PFSK-1 (cell line): ENCODE results near the gene PPP1R3D.

Experiments
- FOXP2 ChIP-seq: optimal IDR thresholded peaks from 2 replicates; pipeline ENCODE3; 2011; ENCODE audit warnings: borderline replicate concordance, control low read depth, inconsistent platforms; ENCODE audit not compliant: insufficient read depth; ENCODE audit errors: extremely low read length, extremely low read depth
- POLR2AphosphoS5 ChIP-seq: IDR thresholded peaks from 2 replicates; pipeline ENCODE4 v1.6.1; 2012; ENCODE audit warnings: low read depth, mild to moderate bottlenecking, control low read depth, low read length, moderate library complexity
- REST ChIP-seq, 2 experiments: IDR thresholded peaks; 2 replicates each; pipeline versions ENCODE4 v1.6.1 to v1.8.0; 2011 to 2012; ENCODE audit warnings: low read depth in 2 of 2, low read length in 2 of 2, control low read depth in 1 of 2, inconsistent platforms in 1 of 2, mild to moderate bottlenecking in 1 of 2, moderate library complexity in 1 of 2; ENCODE audit not compliant: insufficient read depth in 1 of 2
- SIN3A ChIP-seq: IDR thresholded peaks from 2 replicates; pipeline ENCODE4 v1.6.1; 2012; ENCODE audit warnings: mild to moderate bottlenecking, low read length, moderate library complexity, borderline replicate concordance; ENCODE audit not compliant: insufficient read depth
- TAF1 ChIP-seq: IDR thresholded peaks from 2 replicates; pipeline ENCODE4 v1.6.1; 2012; ENCODE audit warnings: low read length, control low read depth, borderline replicate concordance; ENCODE audit not compliant: insufficient read depth

The PPP1R3D gene

DNA sequence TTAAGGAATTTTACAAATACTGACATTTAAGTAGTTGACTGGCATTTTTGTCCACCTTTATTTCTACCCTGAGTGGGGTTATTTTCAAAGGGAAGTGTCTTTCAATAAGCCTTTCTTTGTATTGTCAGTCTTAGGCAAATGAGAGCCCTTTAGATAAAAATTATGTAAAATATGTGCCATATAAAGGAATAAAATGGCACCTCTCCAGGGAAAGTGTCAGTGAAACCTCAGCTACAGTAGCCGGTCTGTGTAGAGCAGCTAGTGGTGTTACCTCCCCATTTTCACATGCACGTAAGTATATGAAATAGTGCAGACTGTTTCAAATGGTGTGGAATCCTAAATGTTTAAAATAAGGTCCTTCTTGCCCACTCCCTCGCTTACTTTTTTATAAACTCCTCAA, 5.1 kb upstream of the PPP1R3D start:
- TF ChIP-seq SIN3A (no peak), POLR2AphosphoS5 (no peak)

GRCh38 chr20:59944726-59945125, 4.6 kb upstream of the PPP1R3D start:
- TF ChIP-seq FOXP2 (no peak), POLR2AphosphoS5 (no peak), TAF1 (no peak), REST (IDR thresholded peaks at IDR 0.05; ENCODE audit: insufficient read depth in 1 of 2, low read depth in 2 of 2, low read length in 2 of 2) (no peak), SIN3A (no peak)

- no peak for TF ChIP-seq POLR2AphosphoS5
- TF ChIP-seq SIN3A = no peak
- TF ChIP-seq TAF1 = no peak
- TF ChIP-seq REST (IDR thresholded peaks at IDR 0.05; ENCODE audit: insufficient read depth in 1 of 2, low read depth in 2 of 2, low read length in 2 of 2) = no peak
- TF ChIP-seq FOXP2 = no peak
Observed at GRCh38 chr20:59942245-59942644, 2.1 kb upstream of the PPP1R3D start.

DNA sequence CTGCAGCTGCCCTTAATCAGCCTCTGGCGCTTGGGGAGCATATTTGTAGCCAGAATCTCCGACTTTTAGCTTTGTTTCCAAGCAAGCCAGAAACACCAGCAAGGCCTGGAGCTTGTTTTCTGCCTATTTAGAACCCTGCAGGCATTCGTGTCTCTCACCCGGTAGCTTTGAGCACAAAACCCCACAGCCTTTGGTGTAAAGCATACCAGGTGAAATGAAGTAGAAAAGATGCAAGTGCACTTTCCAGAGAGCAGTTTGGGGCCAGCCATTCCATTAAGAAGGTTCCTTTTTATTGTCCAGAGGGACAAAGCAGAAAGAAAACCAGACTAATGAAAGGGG, 820 bp upstream of the PPP1R3D start:
- TF ChIP-seq FOXP2 (no peak), SIN3A (no peak), POLR2AphosphoS5 (no peak), REST (IDR thresholded peaks at IDR 0.05; ENCODE audit: insufficient read depth in 1 of 2, low read depth in 2 of 2, low read length in 2 of 2) (no peak), TAF1 (no peak)

DNA sequence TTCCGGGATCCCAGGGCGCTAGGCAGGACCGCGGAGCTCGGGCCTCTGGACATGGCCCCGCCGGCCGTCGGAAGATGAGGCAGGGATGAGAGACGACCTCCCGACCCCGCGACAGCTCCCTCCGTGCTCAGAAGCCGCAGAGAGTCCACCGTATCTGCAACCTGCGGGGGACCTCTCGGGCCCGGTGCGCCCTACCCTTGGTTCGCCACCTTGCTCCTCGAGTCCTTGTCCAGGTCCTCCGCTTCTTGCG, 301 bp downstream of the PPP1R3D start:
- TF ChIP-seq REST (IDR thresholded peaks at IDR 0.05; ENCODE audit: insufficient read depth in 1 of 2, low read depth in 2 of 2, low read length in 2 of 2) (no peak), FOXP2 (no peak), TAF1 (no peak), SIN3A (no peak), POLR2AphosphoS5 (no peak)
